Parathyroid adenoma (tissue), 2 donors: Measurements from ENCODE around the gene FBXW12.
A peak's percentile ranks its signal among the peaks of the same experiment; 100 is the strongest.

Experiments
- H2AFZ ChIP-seq: fragments of 300-600 bp; sonication (generic); one replicate; pipeline ENCODE4 v1.7.0; 2017; ENCODE audit warnings: antibody characterized with exemption, mild to moderate bottlenecking
- H3K27ac ChIP-seq: fragments of 300-600 bp; sonication (generic); one replicate; pipeline ENCODE4 v1.7.0; 2017
- H3K27me3 ChIP-seq: fragments of 300-600 bp; sonication (generic); one replicate; pipeline ENCODE4 v1.7.0; 2017; ENCODE audit warnings: low read length; ENCODE audit not compliant: control insufficient read depth, insufficient read depth
- H3K36me3 ChIP-seq: fragments of 300-600 bp; sonication (generic); one replicate; pipeline ENCODE4 v1.7.0; 2017; ENCODE audit warnings: low read length; ENCODE audit not compliant: control insufficient read depth, insufficient read depth
- H3K4me1 ChIP-seq: fragments of 300-600 bp; sonication (generic); one replicate; pipeline ENCODE4 v1.7.0; 2017; ENCODE audit warnings: control low read depth
- H3K4me2 ChIP-seq: fragments of 300-600 bp; sonication (generic); one replicate; pipeline ENCODE4 v1.7.0; 2017; ENCODE audit warnings: low read length
- H3K4me3 ChIP-seq: fragments of 300-600 bp; sonication (generic); one replicate; pipeline ENCODE4 v1.7.0; 2017; ENCODE audit warnings: low read depth, low read length
- H3K79me2 ChIP-seq: fragments of 300-600 bp; sonication (generic); one replicate; pipeline ENCODE4 v1.7.0; 2017; ENCODE audit warnings: control low read depth
- H3K9ac ChIP-seq: fragments of 300-600 bp; sonication (generic); one replicate; pipeline ENCODE4 v1.7.0; 2017; ENCODE audit warnings: mild to moderate bottlenecking
- H3K9me3 ChIP-seq: fragments of 300-600 bp; sonication (generic); one replicate; pipeline ENCODE4 v1.7.0; 2017; ENCODE audit warnings: low read length; ENCODE audit not compliant: control insufficient read depth
- CTCF ChIP-seq: fragments of 300-600 bp; sonication (generic); IDR thresholded peaks from one replicate; pipeline ENCODE4 v1.7.0; 2017; ENCODE audit warnings: antibody characterized with exemption, mild to moderate bottlenecking
- donor health status: primary hyperparathyroidism.

FBXW12 gene

GRCh38 chr3:48352546-48352945 is 19.5 kb upstream of the FBXW12 start:
- H3K4me1 ChIP-seq, result no peaks in the 10 kb centered on the region
- H2AFZ ChIP-seq, result peak overlapping the region; percentile 20
- H3K9me3 ChIP-seq, result no peaks in the 10 kb centered on the region
- H3K4me3 ChIP-seq, result no peak overlapping the region
- no peaks in the 10 kb centered on the region for H3K36me3 ChIP-seq
- H3K9ac ChIP-seq, result no peak overlapping the region
- H3K4me2 ChIP-seq, result no peak overlapping the region
- no peaks in the 10 kb centered on the region for H3K27me3 ChIP-seq
- no peak for TF ChIP-seq CTCF
- no peaks in the 10 kb centered on the region for H3K79me2 ChIP-seq
- no peak overlapping the region for H3K27ac ChIP-seq

- Histone ChIP-seq H3K27ac (no peak overlapping the region), H3K9me3 (no peaks in the 10 kb centered on the region), H3K9ac (no peak overlapping the region), H2AFZ (no peak overlapping the region), H3K4me2 (no peak overlapping the region), H3K36me3 (no peaks in the 10 kb centered on the region), H3K79me2 (no peaks in the 10 kb centered on the region), H3K27me3 (no peaks in the 10 kb centered on the region), H3K4me1 (no peaks in the 10 kb centered on the region), H3K4me3 (no peak overlapping the region)
- no peak for TF ChIP-seq CTCF
These were observed 18.0 kb upstream of the FBXW12 start for GRCh38 chr3:48353987-48354386.

GRCh38 chr3:48356419-48356818 is 15.6 kb upstream of the FBXW12 start:
- Histone ChIP-seq H2AFZ (no peak overlapping the region), H3K4me3 (no peak overlapping the region)

DNA sequence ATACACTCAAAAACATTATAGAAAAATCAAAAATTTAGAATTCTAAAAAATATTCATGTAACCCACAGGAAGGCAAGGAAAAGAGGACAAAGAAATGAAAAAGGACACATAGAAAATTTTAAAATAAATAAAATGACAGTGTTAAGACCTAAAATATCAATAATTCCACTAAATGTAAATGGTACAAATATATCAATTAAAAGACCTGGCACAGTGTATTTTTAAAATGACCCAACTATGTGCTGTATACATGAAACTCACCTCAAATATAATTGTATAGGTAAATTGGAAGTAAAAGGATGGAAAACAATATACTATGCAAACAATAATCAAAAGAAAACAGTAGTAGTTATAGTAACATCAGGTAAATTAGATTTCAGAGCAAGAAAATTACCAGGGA is 10.1 kb upstream of the FBXW12 start:
- no peak for TF ChIP-seq CTCF
- H3K4me1 ChIP-seq, result no peaks in the 10 kb centered on the region
- H3K79me2 ChIP-seq, result no peaks in the 10 kb centered on the region
- no peaks in the 10 kb centered on the region for H3K36me3 ChIP-seq
- no peak overlapping the region for H2AFZ ChIP-seq
- no peaks in the 10 kb centered on the region for H3K9me3 ChIP-seq
- no peak overlapping the region for H3K4me3 ChIP-seq
- H3K4me2 ChIP-seq, result no peak overlapping the region
- no peaks in the 10 kb centered on the region for H3K27me3 ChIP-seq
- H3K27ac ChIP-seq, result no peak overlapping the region
- H3K9ac ChIP-seq, result no peak overlapping the region

More at GRCh38 chr3:48356419-48356818, 15.6 kb upstream of the FBXW12 start:
- Histone ChIP-seq H3K4me2 (no peak overlapping the region), H3K27ac (no peak overlapping the region), H3K79me2 (no peaks in the 10 kb centered on the region), H3K4me1 (no peaks in the 10 kb centered on the region), H3K9ac (no peak overlapping the region), H3K27me3 (no peaks in the 10 kb centered on the region), H3K36me3 (no peaks in the 10 kb centered on the region), H3K9me3 (no peaks in the 10 kb centered on the region)
- no peak for TF ChIP-seq CTCF

DNA sequence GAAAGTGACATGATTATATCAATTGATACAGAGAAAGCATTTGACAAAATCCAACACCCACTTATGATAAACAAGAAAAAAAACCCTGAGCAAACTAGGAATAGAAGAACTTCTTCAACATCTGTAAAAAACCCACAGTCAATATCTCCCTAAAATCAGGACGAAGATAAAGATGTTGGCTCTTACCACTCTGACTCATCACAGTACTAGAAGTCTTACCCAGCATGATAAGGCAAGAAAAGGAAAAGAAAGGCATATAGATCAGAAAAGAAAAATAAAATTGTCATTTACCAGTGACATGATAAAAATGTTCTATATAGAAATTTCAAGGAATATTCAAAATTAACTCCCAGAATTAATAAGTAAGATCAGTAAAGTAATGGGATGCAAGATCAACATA is 7.2 kb upstream of the FBXW12 start:
- Histone ChIP-seq H3K9ac (no peak overlapping the region), H3K27ac (no peak overlapping the region), H3K9me3 (no peaks in the 10 kb centered on the region), H3K4me3 (no peak overlapping the region), H2AFZ (no peak overlapping the region), H3K36me3 (no peaks in the 10 kb centered on the region), H3K79me2 (no peaks in the 10 kb centered on the region), H3K4me1 (peaks cover 5% of the 10 kb centered on the region), H3K27me3 (no peaks in the 10 kb centered on the region), H3K4me2 (no peak overlapping the region)
- no peak for TF ChIP-seq CTCF
